ENCODE measurements around the gene CCT2. TPM values are rescaled to one million over a fixed set of nuclear protein-coding genes. Genes with fewer than 3 reads are reported as not detected.

CCT2 gene
- polyA plus RNA-seq, 1 donor from 2014 or later: 458 TPM

DNA sequence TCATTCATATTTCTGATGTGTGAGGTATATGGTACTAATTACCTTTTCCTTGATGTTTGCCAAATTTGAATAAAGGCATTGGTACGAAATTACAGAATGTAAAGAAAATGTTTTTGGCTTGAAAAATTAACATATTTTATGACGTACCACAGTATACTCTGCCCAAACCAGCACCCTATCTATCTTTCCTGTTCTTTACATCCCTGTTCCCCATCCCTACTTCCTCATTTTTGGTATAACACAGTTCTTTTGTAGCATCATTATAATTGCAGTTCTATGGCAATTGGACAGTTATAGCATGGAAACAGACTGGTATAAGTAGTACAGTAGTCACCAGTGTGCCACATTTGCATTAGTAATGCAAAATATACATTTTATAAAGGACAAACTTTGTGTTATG lies 7.0 kb upstream of the CCT2 start:
- Histone ChIP-seq H3K27me3 (ENCODE audit: insufficient read depth, low read depth, low read length) (no peaks in the 10 kb centered on the region), H3K9me3 (ENCODE audit: low read length) (no peaks in the 10 kb centered on the region), H3K4me3 (ENCODE audit: low read length) (no peak overlapping the region), H3K4me2 (ENCODE audit: low read length) (no peak overlapping the region), H3K9me2 (ENCODE audit: insufficient read depth, low read length) (no peaks in the 10 kb centered on the region), H3K79me2 (replicated peaks; ENCODE audit: insufficient read depth, low read length) (no peaks in the 10 kb centered on the region), H3K9ac (ENCODE audit: low read length) (no peak overlapping the region), H3K27ac (ENCODE audit: low read length) (no peak overlapping the region), H2AFZ (ENCODE audit: low read depth, low read length) (no peak overlapping the region), H3K36me3 (ENCODE audit: insufficient read depth, low read length) (no peaks in the 10 kb centered on the region), H3F3A (ENCODE audit: insufficient read depth, low read length, poor library complexity, severe bottlenecking) (no peaks in the 10 kb centered on the region), H4K20me1 (ENCODE audit: insufficient read depth) (no peaks in the 10 kb centered on the region)
- TF ChIP-seq, protein P1, sequence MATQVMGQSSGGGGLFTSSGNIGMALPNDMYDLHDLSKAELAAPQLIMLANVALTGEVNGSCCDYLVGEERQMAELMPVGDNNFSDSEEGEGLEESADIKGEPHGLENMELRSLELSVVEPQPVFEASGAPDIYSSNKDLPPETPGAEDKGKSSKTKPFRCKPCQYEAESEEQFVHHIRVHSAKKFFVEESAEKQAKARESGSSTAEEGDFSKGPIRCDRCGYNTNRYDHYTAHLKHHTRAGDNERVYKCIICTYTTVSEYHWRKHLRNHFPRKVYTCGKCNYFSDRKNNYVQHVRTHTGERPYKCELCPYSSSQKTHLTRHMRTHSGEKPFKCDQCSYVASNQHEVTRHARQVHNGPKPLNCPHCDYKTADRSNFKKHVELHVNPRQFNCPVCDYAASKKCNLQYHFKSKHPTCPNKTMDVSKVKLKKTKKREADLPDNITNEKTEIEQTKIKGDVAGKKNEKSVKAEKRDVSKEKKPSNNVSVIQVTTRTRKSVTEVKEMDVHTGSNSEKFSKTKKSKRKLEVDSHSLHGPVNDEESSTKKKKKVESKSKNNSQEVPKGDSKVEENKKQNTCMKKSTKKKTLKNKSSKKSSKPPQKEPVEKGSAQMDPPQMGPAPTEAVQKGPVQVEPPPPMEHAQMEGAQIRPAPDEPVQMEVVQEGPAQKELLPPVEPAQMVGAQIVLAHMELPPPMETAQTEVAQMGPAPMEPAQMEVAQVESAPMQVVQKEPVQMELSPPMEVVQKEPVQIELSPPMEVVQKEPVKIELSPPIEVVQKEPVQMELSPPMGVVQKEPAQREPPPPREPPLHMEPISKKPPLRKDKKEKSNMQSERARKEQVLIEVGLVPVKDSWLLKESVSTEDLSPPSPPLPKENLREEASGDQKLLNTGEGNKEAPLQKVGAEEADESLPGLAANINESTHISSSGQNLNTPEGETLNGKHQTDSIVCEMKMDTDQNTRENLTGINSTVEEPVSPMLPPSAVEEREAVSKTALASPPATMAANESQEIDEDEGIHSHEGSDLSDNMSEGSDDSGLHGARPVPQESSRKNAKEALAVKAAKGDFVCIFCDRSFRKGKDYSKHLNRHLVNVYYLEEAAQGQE (IDR thresholded peaks at IDR 0.05; ENCODE audit: borderline replicate concordance): no peak
- TF ChIP-seq RAD21 (conservative IDR thresholded peaks at IDR 0.05) (no peak), TAF1 (IDR thresholded peaks at IDR 0.05; ENCODE audit: low read depth) (no peak), EZH2 (IDR thresholded peaks at IDR 0.05; ENCODE audit: borderline replicate concordance, insufficient read depth, low read length, poor library complexity, severe bottlenecking) (no peak), EP300 (conservative IDR thresholded peaks at IDR 0.05; ENCODE audit: poor library complexity, severe bottlenecking) (no peak), MXI1 (conservative IDR thresholded peaks at IDR 0.05; ENCODE audit: poor library complexity, severe bottlenecking) (no peak), SMC3 (conservative IDR thresholded peaks at IDR 0.05; ENCODE audit: poor library complexity) (no peak), POLR2AphosphoS5 (IDR thresholded peaks at IDR 0.05) (no peak)
- TF ChIP-seq, protein P2, sequence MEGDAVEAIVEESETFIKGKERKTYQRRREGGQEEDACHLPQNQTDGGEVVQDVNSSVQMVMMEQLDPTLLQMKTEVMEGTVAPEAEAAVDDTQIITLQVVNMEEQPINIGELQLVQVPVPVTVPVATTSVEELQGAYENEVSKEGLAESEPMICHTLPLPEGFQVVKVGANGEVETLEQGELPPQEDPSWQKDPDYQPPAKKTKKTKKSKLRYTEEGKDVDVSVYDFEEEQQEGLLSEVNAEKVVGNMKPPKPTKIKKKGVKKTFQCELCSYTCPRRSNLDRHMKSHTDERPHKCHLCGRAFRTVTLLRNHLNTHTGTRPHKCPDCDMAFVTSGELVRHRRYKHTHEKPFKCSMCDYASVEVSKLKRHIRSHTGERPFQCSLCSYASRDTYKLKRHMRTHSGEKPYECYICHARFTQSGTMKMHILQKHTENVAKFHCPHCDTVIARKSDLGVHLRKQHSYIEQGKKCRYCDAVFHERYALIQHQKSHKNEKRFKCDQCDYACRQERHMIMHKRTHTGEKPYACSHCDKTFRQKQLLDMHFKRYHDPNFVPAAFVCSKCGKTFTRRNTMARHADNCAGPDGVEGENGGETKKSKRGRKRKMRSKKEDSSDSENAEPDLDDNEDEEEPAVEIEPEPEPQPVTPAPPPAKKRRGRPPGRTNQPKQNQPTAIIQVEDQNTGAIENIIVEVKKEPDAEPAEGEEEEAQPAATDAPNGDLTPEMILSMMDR (IDR thresholded peaks at IDR 0.05; ENCODE audit: poor library complexity, severe bottlenecking): no peak

DNA sequence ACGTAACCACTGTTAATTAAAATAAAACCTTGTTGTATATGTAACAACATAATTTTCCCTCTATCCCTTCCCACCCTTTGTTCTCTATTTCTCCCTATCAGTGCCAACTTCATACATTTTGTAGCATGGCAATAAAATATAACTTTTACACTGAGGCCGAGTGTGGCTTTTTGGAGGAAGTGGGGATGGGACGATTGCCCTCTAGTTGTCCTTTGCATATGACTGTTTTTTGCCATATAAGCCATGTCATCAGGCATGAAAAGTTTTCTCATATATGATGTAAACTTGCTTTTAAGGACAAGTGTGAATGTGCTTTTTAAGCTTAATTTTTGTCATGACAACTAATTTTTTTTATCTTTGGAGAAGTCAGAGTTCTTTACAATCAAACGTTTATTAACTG lies 6.2 kb upstream of the CCT2 start:
- no peak overlapping the region for H3K4me2 ChIP-seq (ENCODE audit: low read length)
- TF ChIP-seq, protein P2 (IDR thresholded peaks at IDR 0.05; ENCODE audit: poor library complexity, severe bottlenecking): no peak
- no peak for TF ChIP-seq POLR2AphosphoS5 (IDR thresholded peaks at IDR 0.05)
- TF ChIP-seq EP300 (conservative IDR thresholded peaks at IDR 0.05; ENCODE audit: poor library complexity, severe bottlenecking): no peak
- no peak for TF ChIP-seq TAF1 (IDR thresholded peaks at IDR 0.05; ENCODE audit: low read depth)
- no peak for TF ChIP-seq EZH2 (IDR thresholded peaks at IDR 0.05; ENCODE audit: borderline replicate concordance, insufficient read depth, low read length, poor library complexity, severe bottlenecking)
- TF ChIP-seq, protein P1 (IDR thresholded peaks at IDR 0.05; ENCODE audit: borderline replicate concordance): no peak
- no peak for TF ChIP-seq SMC3 (conservative IDR thresholded peaks at IDR 0.05; ENCODE audit: poor library complexity)
- no peak for TF ChIP-seq RAD21 (conservative IDR thresholded peaks at IDR 0.05)
- TF ChIP-seq MXI1 (conservative IDR thresholded peaks at IDR 0.05; ENCODE audit: poor library complexity, severe bottlenecking): no peak
- no peaks in the 10 kb centered on the region for H3F3A ChIP-seq (ENCODE audit: insufficient read depth, low read length, poor library complexity, severe bottlenecking)
- no peaks in the 10 kb centered on the region for H3K9me2 ChIP-seq (ENCODE audit: insufficient read depth, low read length)
- no peaks in the 10 kb centered on the region for H3K27me3 ChIP-seq (ENCODE audit: insufficient read depth, low read depth, low read length)
- H3K79me2 ChIP-seq (replicated peaks; ENCODE audit: insufficient read depth, low read length): no peaks in the 10 kb centered on the region
- H3K9ac ChIP-seq (ENCODE audit: low read length): no peak overlapping the region
- no peaks in the 10 kb centered on the region for H4K20me1 ChIP-seq (ENCODE audit: insufficient read depth)
- no peak overlapping the region for H3K4me3 ChIP-seq (ENCODE audit: low read length)
- no peaks in the 10 kb centered on the region for H3K9me3 ChIP-seq (ENCODE audit: low read length)
- H3K27ac ChIP-seq (ENCODE audit: low read length): no peak overlapping the region
- H2AFZ ChIP-seq (ENCODE audit: low read depth, low read length): no peak overlapping the region
- H3K36me3 ChIP-seq (ENCODE audit: insufficient read depth, low read length): no peaks in the 10 kb centered on the region

All from neural cell (in vitro differentiated cells).